ENCODE data around the gene ERLEC1. TPM values are rescaled to one million over a fixed set of nuclear protein-coding genes. Genes with fewer than 3 reads are reported as not detected.

ERLEC1 gene
- total RNA-seq, 1 experiment from 2014 or later: 21.6 TPM

DNA sequence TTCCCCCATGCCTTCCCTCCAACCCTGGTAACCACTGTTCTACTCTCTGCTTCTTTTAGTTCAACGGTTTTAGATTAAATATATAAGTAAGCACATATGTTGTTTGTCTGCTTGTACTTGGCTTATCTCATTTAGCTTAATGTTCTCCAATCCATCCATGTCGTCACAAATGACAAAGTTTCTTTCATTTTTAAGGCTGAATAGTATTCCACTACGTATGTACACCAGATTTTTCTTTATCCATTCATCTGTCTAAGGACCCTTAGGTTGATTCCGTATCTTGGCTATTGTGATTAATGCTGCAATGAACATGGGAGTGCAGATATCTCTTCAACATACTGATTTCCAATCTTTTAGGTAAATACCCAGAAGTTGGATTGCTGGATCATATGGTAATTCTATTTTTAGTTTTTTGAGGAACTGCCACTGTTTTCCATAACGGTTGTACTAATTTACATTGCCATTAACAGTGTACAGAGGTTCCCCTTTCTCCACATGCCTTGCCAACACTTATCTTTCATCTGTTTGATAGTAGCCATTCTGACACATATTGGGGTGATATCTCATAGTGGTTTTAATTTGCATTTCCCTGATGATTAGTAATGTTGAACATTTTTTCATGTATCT is 8.2 kb upstream of the ERLEC1 start:
- H3K4me1 ChIP-seq (ENCODE audit: insufficient read depth, low read length): no peaks in the 10 kb centered on the region
- no peak overlapping the region for H3T11ph ChIP-seq (ENCODE audit: low read length)
- Mint-ChIP-seq H3K36me3 (ENCODE audit: insufficient read depth in 1 of 3, low read depth in 3 of 3) (peaks cover 22 to 47% (median 37%) of the 10 kb centered on the region in 3 experiments; a peak in 6 of 7 replicates), H3K4me1 (peaks cover 15 to 16% of the 10 kb centered on the region in 2 experiments), H3K9me3 (no peaks in the 10 kb centered on the region), H3K27ac (no peak overlapping the region), H3K4me3 (no peak overlapping the region), H3K27me3 (ENCODE audit: low read depth) (no peaks in the 10 kb centered on the region)
- H3K79me2 ChIP-seq (ENCODE audit: insufficient read depth, low read length): peaks cover 13% of the 10 kb centered on the region; the same call in 1 of the 2 replicates
- no peak overlapping the region for H2AFZ ChIP-seq (ENCODE audit: low read length)
- H3K27ac ChIP-seq (ENCODE audit: insufficient read length, low read depth, low read length): no peak overlapping the region
- no peak overlapping the region for H2AK5ac ChIP-seq (ENCODE audit: insufficient read length, low read length)
- DNase-seq: no peak
- TF ChIP-seq, protein P1, sequence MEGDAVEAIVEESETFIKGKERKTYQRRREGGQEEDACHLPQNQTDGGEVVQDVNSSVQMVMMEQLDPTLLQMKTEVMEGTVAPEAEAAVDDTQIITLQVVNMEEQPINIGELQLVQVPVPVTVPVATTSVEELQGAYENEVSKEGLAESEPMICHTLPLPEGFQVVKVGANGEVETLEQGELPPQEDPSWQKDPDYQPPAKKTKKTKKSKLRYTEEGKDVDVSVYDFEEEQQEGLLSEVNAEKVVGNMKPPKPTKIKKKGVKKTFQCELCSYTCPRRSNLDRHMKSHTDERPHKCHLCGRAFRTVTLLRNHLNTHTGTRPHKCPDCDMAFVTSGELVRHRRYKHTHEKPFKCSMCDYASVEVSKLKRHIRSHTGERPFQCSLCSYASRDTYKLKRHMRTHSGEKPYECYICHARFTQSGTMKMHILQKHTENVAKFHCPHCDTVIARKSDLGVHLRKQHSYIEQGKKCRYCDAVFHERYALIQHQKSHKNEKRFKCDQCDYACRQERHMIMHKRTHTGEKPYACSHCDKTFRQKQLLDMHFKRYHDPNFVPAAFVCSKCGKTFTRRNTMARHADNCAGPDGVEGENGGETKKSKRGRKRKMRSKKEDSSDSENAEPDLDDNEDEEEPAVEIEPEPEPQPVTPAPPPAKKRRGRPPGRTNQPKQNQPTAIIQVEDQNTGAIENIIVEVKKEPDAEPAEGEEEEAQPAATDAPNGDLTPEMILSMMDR (conservative IDR thresholded peaks at IDR 0.05): no peak
- H2BK20ac ChIP-seq (ENCODE audit: low read depth, low read length, poor library complexity, severe bottlenecking): no peak overlapping the region
- no peak overlapping the region for H3K4ac ChIP-seq (ENCODE audit: low read depth, low read length)
- H2BK120ac ChIP-seq (ENCODE audit: low read depth, low read length, poor library complexity, severe bottlenecking): no peak overlapping the region
- H3K9me3 ChIP-seq (ENCODE audit: control insufficient read depth, low read depth, low read length): no peaks in the 10 kb centered on the region
- no peak overlapping the region for H4K5ac ChIP-seq (ENCODE audit: insufficient read length, low read depth, low read length)
- H4K91ac ChIP-seq (ENCODE audit: insufficient read length, low read depth, low read length): no peak overlapping the region
- peaks cover 3% of the 10 kb centered on the region for H3K79me1 ChIP-seq (ENCODE audit: insufficient read depth, low read depth, low read length, poor library complexity, severe bottlenecking)
- WGBS (ENCODE audit: extremely low coverage, insufficient read length, low lambda C conversion rate): no CpG with 5 or more reads among the region's 5 CpGs
- no peak overlapping the region for H3K4me2 ChIP-seq (ENCODE audit: insufficient read depth, insufficient read length, low read length)
- H3K23ac ChIP-seq (ENCODE audit: insufficient read length, low read depth, low read length): no peak overlapping the region
- no peak overlapping the region for H3K18ac ChIP-seq (ENCODE audit: insufficient read length, low read depth, low read length)
- H2BK15ac ChIP-seq (ENCODE audit: low read depth, low read length): no peak overlapping the region
- no peak overlapping the region for H4K8ac ChIP-seq (replicated peaks; ENCODE audit: insufficient read length, low read depth, low read length)
- no peak overlapping the region for H2BK12ac ChIP-seq (ENCODE audit: insufficient read length, low read depth, low read length)
- H2BK5ac ChIP-seq (ENCODE audit: insufficient read length, low read length): no peak overlapping the region
- H4K20me1 ChIP-seq (ENCODE audit: control insufficient read depth, insufficient read depth, insufficient read length): no peaks in the 10 kb centered on the region
- no peak overlapping the region for H3K9ac ChIP-seq (ENCODE audit: extremely low read depth, insufficient read length, low read length)
- no peak overlapping the region for H3K56ac ChIP-seq (ENCODE audit: insufficient read length, low read depth, low read length)
- H3K14ac ChIP-seq (ENCODE audit: insufficient read depth, low read length): no peak overlapping the region
- H3K23me2 ChIP-seq (ENCODE audit: insufficient read length, low read depth, low read length, poor library complexity, severe bottlenecking): no peaks in the 10 kb centered on the region
- no peaks in the 10 kb centered on the region for H3K27me3 ChIP-seq (ENCODE audit: insufficient read depth, low read length)
